H1 (cell line): ENCODE results near the gene RCHY1. TPM values are rescaled to one million over a fixed set of nuclear protein-coding genes. Genes with fewer than 3 reads are reported as not detected.
A peak's percentile ranks its signal among the peaks of the same experiment; 100 is the strongest.

ENCODE experiments used
- CTCF ChIA-PET: fragments of 300-600 bp; sonication (Branson Sonifier 250); formaldehyde crosslinking; loops from one replicate; lab custom pipeline; 2021; ENCODE audit not compliant: partially characterized antibody; lab: Charles Lee
- POLR2A ChIA-PET: fragments of 300-600 bp; sonication (Branson Sonifier 250); formaldehyde crosslinking; loops from one replicate; lab custom pipeline; 2021; ENCODE audit warnings: inconsistent platforms; ENCODE audit not compliant: partially characterized antibody; lab: Charles Lee
- DNase-seq, 2 experiments: peaks; one replicate each; pipeline versions ENCODE4 v3.0.0 to v3.0.0-alpha.2; 2010 to 2022; ENCODE audit warnings: low spot score in 2 of 2, low read depth in 1 of 2, mixed read lengths in 1 of 2
- FAIRE-seq: peaks from 2 replicates; lab custom pipeline; 2011; peaks lifted over from hg19 to GRCh38; lab: Jason Lieb, UNC
- H2AFZ ChIP-seq: 2 replicates; pipeline ENCODE4 v1.8.1; 2012; ENCODE audit warnings: low read length, inconsistent platforms
- H2AK5ac ChIP-seq: 2 replicates; pipeline ENCODE4 v1.6.1; 2013; ENCODE audit warnings: low read depth, low read length
- H2BK120ac ChIP-seq: replicated peaks from 2 replicates; pipeline ENCODE3; 2013; ENCODE audit warnings: low read depth, low read length, inconsistent platforms
- H2BK12ac ChIP-seq: 2 replicates; pipeline ENCODE4 v1.6.1; 2013; ENCODE audit warnings: low read depth, low read length
- H2BK15ac ChIP-seq: 2 replicates; pipeline ENCODE4 v1.6.1; 2013; ENCODE audit warnings: low read length
- H2BK20ac ChIP-seq: 2 replicates; pipeline ENCODE4 v1.6.1; 2013; ENCODE audit warnings: low read length
- H2BK5ac ChIP-seq: 2 replicates; pipeline ENCODE4 v1.6.1; 2013; ENCODE audit warnings: low read depth, low read length
- H3K14ac ChIP-seq: 2 replicates; pipeline ENCODE4 v1.6.1; 2013; ENCODE audit warnings: inconsistent platforms; ENCODE audit not compliant: insufficient read length
- H3K18ac ChIP-seq: 2 replicates; pipeline ENCODE4 v1.6.1; 2013; ENCODE audit warnings: low read length; ENCODE audit errors: extremely low read depth
- H3K23ac ChIP-seq: 2 replicates; pipeline ENCODE4 v1.6.1; 2013; ENCODE audit warnings: inconsistent platforms; ENCODE audit not compliant: insufficient read length
- H3K23me2 ChIP-seq: 2 replicates; pipeline ENCODE4 v1.6.1; 2013; ENCODE audit warnings: low read depth, low read length
- H3K27ac ChIP-seq: 2 replicates; pipeline ENCODE4 v1.6.1; 2011; ENCODE audit warnings: low read depth, low read length, inconsistent platforms
- H3K27me3 ChIP-seq, 4 experiments: replicated peaks in 1 of 4; 1 replicate in 1 of 4; 2 replicates in 3 of 4; pipeline versions ENCODE4 v1.6.1 to v1.8.1; 2011 to 2013; ENCODE audit warnings: low read length in 3 of 4, mild to moderate bottlenecking in 3 of 4, inconsistent platforms in 2 of 4, mixed read lengths in 2 of 4, moderate library complexity in 1 of 4; ENCODE audit not compliant: control insufficient read depth in 3 of 4, insufficient read depth in 3 of 4; ENCODE audit errors: extremely low read depth in 1 of 4
- H3K36me3 ChIP-seq, 4 experiments: 2 replicates each; pipeline versions ENCODE4 v1.6.1 to v1.8.1; 2011 to 2013; ENCODE audit warnings: mild to moderate bottlenecking in 4 of 4, low read length in 3 of 4, moderate library complexity in 2 of 4, control low read depth in 1 of 4, inconsistent platforms in 1 of 4; ENCODE audit not compliant: insufficient read depth in 4 of 4, control insufficient read depth in 2 of 4
- H3K4ac ChIP-seq: replicated peaks from 2 replicates; pipeline ENCODE3; 2013; ENCODE audit warnings: low read length, low read depth, mixed read lengths, inconsistent platforms; ENCODE audit not compliant: insufficient read length
- H3K4me1 ChIP-seq, 4 experiments: replicated peaks in 1 of 4; 1 replicate in 1 of 4; 2 replicates in 3 of 4; pipeline versions ENCODE4 v1.6.1 to v1.8.1; 2011 to 2013; ENCODE audit warnings: low read length in 3 of 4, inconsistent platforms in 2 of 4, mixed read lengths in 1 of 4; ENCODE audit not compliant: insufficient read depth in 4 of 4, control insufficient read depth in 3 of 4
- H3K4me2 ChIP-seq, 2 experiments: 2 replicates each; pipeline versions ENCODE4 v1.6.1 to v1.8.1; 2011 to 2013; ENCODE audit warnings: low read depth in 2 of 2, low read length in 2 of 2, control low read depth in 1 of 2, inconsistent platforms in 1 of 2, mild to moderate bottlenecking in 1 of 2; ENCODE audit not compliant: insufficient read depth in 1 of 2
- H3K4me3 ChIP-seq, 4 experiments: fragments of 200-600, 300-600 bp in 1 of 4; sonication (generic), shearing (Covaris generic), sonication (Bioruptor Twin) in 1 of 4; 2 replicates each; pipeline versions ENCODE4 v1.5.1 to v1.8.1; 2011 to 2016; ENCODE audit warnings: low read length in 4 of 4, low read depth in 3 of 4, control low read depth in 2 of 4, inconsistent platforms in 2 of 4, mild to moderate bottlenecking in 2 of 4, mixed read lengths in 1 of 4, moderate library complexity in 1 of 4; ENCODE audit not compliant: insufficient read depth in 2 of 4; ENCODE audit errors: extremely low read depth in 1 of 4
- H3K56ac ChIP-seq: replicated peaks from 2 replicates; pipeline ENCODE3; 2013; ENCODE audit warnings: low read depth, mild to moderate bottlenecking, mixed read lengths, low read length, inconsistent platforms; ENCODE audit not compliant: insufficient read length
- H3K79me1 ChIP-seq: 2 replicates; pipeline ENCODE4 v1.6.1; 2013; ENCODE audit warnings: low read depth, low read length, control low read depth
- H3K79me2 ChIP-seq, 2 experiments: 2 replicates each; pipeline versions ENCODE4 v1.6.1 to v1.8.1; 2012 to 2013; ENCODE audit warnings: low read length in 2 of 2, mild to moderate bottlenecking in 2 of 2, inconsistent platforms in 1 of 2; ENCODE audit not compliant: insufficient read depth in 2 of 2, control insufficient read depth in 1 of 2
- H3K9ac ChIP-seq, 4 experiments: replicated peaks in 1 of 4; 1 replicate in 1 of 4; 2 replicates in 3 of 4; pipeline versions ENCODE4 v1.6.1 to v1.8.1; 2011 to 2013; ENCODE audit warnings: low read depth in 3 of 4, low read length in 3 of 4, control low read depth in 2 of 4, mild to moderate bottlenecking in 2 of 4, moderate library complexity in 2 of 4, inconsistent platforms in 1 of 4; ENCODE audit errors: extremely low read depth in 1 of 4
- H3K9me3 ChIP-seq, 2 experiments: 2 replicates each; pipeline versions ENCODE4 v1.6.1 to v1.8.1; 2012 to 2013; ENCODE audit warnings: mild to moderate bottlenecking in 2 of 2, moderate library complexity in 2 of 2, control low read depth in 1 of 2, inconsistent platforms in 1 of 2, low read depth in 1 of 2, low read length in 1 of 2, mixed read lengths in 1 of 2; ENCODE audit not compliant: insufficient read depth in 2 of 2
- H4K20me1 ChIP-seq, 2 experiments: replicated peaks in 1 of 2; 2 replicates each; pipeline versions ENCODE3 to v1.8.1; 2011 to 2013; ENCODE audit warnings: inconsistent platforms in 2 of 2, low read length in 2 of 2, mild to moderate bottlenecking in 1 of 2; ENCODE audit not compliant: insufficient read depth in 2 of 2, control insufficient read depth in 1 of 2
- H4K5ac ChIP-seq: 2 replicates; pipeline ENCODE4 v1.6.1; 2013; ENCODE audit warnings: low read length, low read depth, mixed read lengths, inconsistent platforms; ENCODE audit not compliant: insufficient read length
- H4K8ac ChIP-seq: 2 replicates; pipeline ENCODE4 v1.8.0; 2013; ENCODE audit warnings: mild to moderate bottlenecking, moderate library complexity, low read length, inconsistent platforms; ENCODE audit not compliant: insufficient read depth; ENCODE audit errors: extremely low read depth
- H4K91ac ChIP-seq: replicated peaks from 2 replicates; pipeline ENCODE3; 2013; ENCODE audit warnings: low read length, mixed read lengths, inconsistent platforms; ENCODE audit not compliant: insufficient read length
- CBX5 ChIP-seq: fragments of 300-800, 300-1000 bp; sonication (generic); IDR thresholded peaks from 2 replicates; pipeline ENCODE4 v1.7.1; 2016; ENCODE audit warnings: antibody characterized with exemption, low read length, low read depth
- KDM5A ChIP-seq: fragments of 200-600 bp; IDR thresholded peaks from 2 replicates; pipeline ENCODE4 v1.7.1; 2012; ENCODE audit warnings: mild to moderate bottlenecking, low read length, inconsistent platforms, mixed read lengths
- WGBS, 2 experiments: shearing (Covaris generic) in 1 of 2; methylation state at CpG; one replicate each; pipeline versions ENCODE4 v1.1.6 to v1.1.7; 2013 to 2015; ENCODE audit warnings: low lambda C conversion rate in 2 of 2, mixed read lengths in 2 of 2, inconsistent platforms in 1 of 2, low coverage in 1 of 2, missing lambda C conversion rate in 1 of 2; ENCODE audit not compliant: insufficient replicate concordance in 2 of 2, insufficient coverage in 1 of 2, insufficient read length in 1 of 2; ENCODE audit errors: extremely low coverage in 1 of 2, missing lambda C conversion rate in 1 of 2; 5-methylcytosine and 5-hydroxymethylcytosine counted together
- polyA plus RNA-seq, 7 experiments: library from polyadenylated mRNA; depleted of rRNA in 3 of 7; stranded (reverse) in 5 of 7; unstranded in 2 of 7; fragments of >200 nt in 5 of 7; fragments of 200-250 nt in 2 of 7; gene quantifications; 1 replicate in 5 of 7; 2 replicates in 1 of 7; 4 replicates in 1 of 7; pipeline versions ENCODE4 v1.2.1 to v1.2.3, GENCODE V29; 2011 to 2013; ENCODE audit warnings: missing spikeins in 2 of 7, mixed read lengths in 2 of 7
- total RNA-seq: library from RNA; stranded (reverse); fragmentation: NEBNext Ultra II Directional; extraction: Animal tissue kit (Norgen Biotek cat#: 25700); gene quantifications from 2 replicates; pipeline ENCODE4 v1.2.1, GENCODE V29; 2021

The RCHY1 gene
- total and polyA plus RNA-seq, 2 of the 8 experiments (the other 6 are each of a cell fraction or from before 2014, with no cell fraction given) = 30.3 to 44.0 TPM

- H3K27ac ChIP-seq = no peak within 1 kb of the TSS
- H2BK15ac ChIP-seq = no peak within 1 kb of the TSS
- H3K9ac ChIP-seq = no peak within 1 kb of the TSS
- H3K14ac ChIP-seq = no peak within 1 kb of the TSS
- no peak within 1 kb of the TSS for H3K4me2 ChIP-seq
- H2BK20ac ChIP-seq = no peak within 1 kb of the TSS
- H3K56ac ChIP-seq = no peak within 1 kb of the TSS
- H3K4ac ChIP-seq = no peak within 1 kb of the TSS
- no peak within 1 kb of the TSS for H4K5ac ChIP-seq
- POLR2A ChIA-PET = interaction anchor here (0.9 kb wide), 1 partner anchor 10 kb away, joined by 5 read pairs; no protein-coding TSS in a partner anchor
- no peaks in the 10 kb centered on the region; the same call in 1 of the 2 replicates for H3K23me2 ChIP-seq
- no peak within 1 kb of the TSS for H2BK5ac ChIP-seq
- H3K4me3 ChIP-seq = no peak within 1 kb of the TSS
- 77% methylated on average over 9 of the region's 9 CpGs; no CpG with 5 or more reads in 1 of the 2 experiments for WGBS, 2 experiments
- no peaks in the 10 kb centered on the region for H3K4me1 ChIP-seq
- TF ChIP-seq CBX5 (no peak), KDM5A (no peak)
- DNase-seq (no peak), FAIRE-seq (no peak)
- no peaks in the 10 kb centered on the region for H4K20me1 ChIP-seq
- no peak within 1 kb of the TSS for H2BK120ac ChIP-seq
- H4K91ac ChIP-seq = no peak within 1 kb of the TSS
- H3K79me1 ChIP-seq = no peaks in the 10 kb centered on the region
- no peaks in the 10 kb centered on the region for H3K9me3 ChIP-seq
- no peak within 1 kb of the TSS for H3K18ac ChIP-seq
- no peak within 1 kb of the TSS for H2BK12ac ChIP-seq
- CTCF ChIA-PET = interaction anchor here (0.7 to 2.6 kb wide), 9 partner anchors 9 to 43 kb away, joined by 3 to 11 read pairs (median 4); no protein-coding TSS in a partner anchor
- 0 out of 2 replicates have a peak within 1 kb of the TSS, but pooled peaks have one; percentile 6 for H2AFZ ChIP-seq
- H3K36me3 ChIP-seq = no peaks in the 10 kb centered on the region
- H3K79me2 ChIP-seq = no peaks in the 10 kb centered on the region
- H3K23ac ChIP-seq = no peak within 1 kb of the TSS
- H2AK5ac ChIP-seq = no peak within 1 kb of the TSS
- no peak within 1 kb of the TSS for H4K8ac ChIP-seq
- no peaks in the 10 kb centered on the region for H3K27me3 ChIP-seq
Observed at GRCh38 chr4:75555294-75556164, 41.3 kb upstream of the RCHY1 start, which contains the start of gene ODAPH. TSS of gene ODAPH (plus strand) at chr4:75556066. CDS start at chr4:75556083, 17 bp downstream.
